Measurements from ENCODE around the gene CAPRIN1. TPM values are rescaled to one million over a fixed set of nuclear protein-coding genes. Genes with fewer than 3 reads are reported as not detected.

CAPRIN1 gene
- total RNA-seq, 1 experiment from 2014 or later: 1,470 TPM

- BruUV-seq (replicated peaks): no TSS peak
- no peak for TF ChIP-seq EZH2 (IDR thresholded peaks at IDR 0.05; ENCODE audit: borderline replicate concordance, low read depth, low read length, poor library complexity, severe bottlenecking)
- no peak for TF ChIP-seq CTCF (conservative IDR thresholded peaks at IDR 0.05; ENCODE audit: low read depth, low read length)
- no peaks in the 10 kb centered on the region for H3K27me3 ChIP-seq (replicated peaks; ENCODE audit: insufficient read depth, low read depth, low read length, poor library complexity)
- H3K9me3 ChIP-seq (ENCODE audit: low read depth, low read length, poor library complexity, severe bottlenecking): no peaks in the 10 kb centered on the region
- H3K36me3 ChIP-seq (ENCODE audit: insufficient read depth, low read length, poor library complexity, severe bottlenecking): peaks cover 97% of the 10 kb centered on the region
- H3K4me3 ChIP-seq (ENCODE audit: low read depth, low read length, poor library complexity, severe bottlenecking): no peak overlapping the region
- ChIA-PET POLR2A (ENCODE audit: low non-redundant PET) (no interaction called here), CTCF (no interaction called here)
- DNase-seq (ENCODE audit: low spot score): no peak
- H3K4me1 ChIP-seq (ENCODE audit: insufficient read depth, low read length, poor library complexity, severe bottlenecking): no peaks in the 10 kb centered on the region
- intact Hi-C loops (cut with micrococcal nuclease; ENCODE audit: unreplicated experiment): no loop called here
- H3K27ac ChIP-seq (ENCODE audit: low read depth, low read length, poor library complexity, severe bottlenecking): no peak overlapping the region
Observed at GRCh38 chr11:34128824-34129223, 77.3 kb downstream of the CAPRIN1 start.

GRCh38 chr11:34132261-34132965 is 80.9 kb downstream of the CAPRIN1 start:
- H3K27me3 ChIP-seq (replicated peaks; ENCODE audit: insufficient read depth, low read depth, low read length, poor library complexity): no peaks in the 10 kb centered on the region
- CTCF ChIA-PET: no interaction called here
- no TSS peak for BruUV-seq (replicated peaks)
- TF ChIP-seq CTCF (conservative IDR thresholded peaks at IDR 0.05; ENCODE audit: low read depth, low read length) (no peak), EZH2 (IDR thresholded peaks at IDR 0.05; ENCODE audit: borderline replicate concordance, low read depth, low read length, poor library complexity, severe bottlenecking) (no peak)
- intact Hi-C loops (cut with micrococcal nuclease; ENCODE audit: unreplicated experiment): no loop called here
- peaks cover 95% of the 10 kb centered on the region for H3K36me3 ChIP-seq (ENCODE audit: insufficient read depth, low read length, poor library complexity, severe bottlenecking)
- no peak overlapping the region for H3K27ac ChIP-seq (ENCODE audit: low read depth, low read length, poor library complexity, severe bottlenecking)
- POLR2A ChIA-PET (ENCODE audit: low non-redundant PET): no interaction called here
- no peak for DNase-seq (ENCODE audit: low spot score)
- H3K4me1 ChIP-seq (ENCODE audit: insufficient read depth, low read length, poor library complexity, severe bottlenecking): no peaks in the 10 kb centered on the region
- no peaks in the 10 kb centered on the region for H3K9me3 ChIP-seq (ENCODE audit: low read depth, low read length, poor library complexity, severe bottlenecking)
- no peak overlapping the region for H3K4me3 ChIP-seq (ENCODE audit: low read depth, low read length, poor library complexity, severe bottlenecking)

GRCh38 chr11:34134765-34135164 is 83.2 kb downstream of the CAPRIN1 start:
- ChIA-PET POLR2A (ENCODE audit: low non-redundant PET) (no interaction called here), CTCF (no interaction called here)
- H3K4me3 ChIP-seq (ENCODE audit: low read depth, low read length, poor library complexity, severe bottlenecking): no peak overlapping the region
- no peaks in the 10 kb centered on the region for H3K9me3 ChIP-seq (ENCODE audit: low read depth, low read length, poor library complexity, severe bottlenecking)
- H3K4me1 ChIP-seq (ENCODE audit: insufficient read depth, low read length, poor library complexity, severe bottlenecking): no peaks in the 10 kb centered on the region
- H3K27ac ChIP-seq (ENCODE audit: low read depth, low read length, poor library complexity, severe bottlenecking): no peak overlapping the region
- no peak for TF ChIP-seq EZH2 (IDR thresholded peaks at IDR 0.05; ENCODE audit: borderline replicate concordance, low read depth, low read length, poor library complexity, severe bottlenecking)
- TF ChIP-seq CTCF (conservative IDR thresholded peaks at IDR 0.05; ENCODE audit: low read depth, low read length): no peak
- no TSS peak for BruUV-seq (replicated peaks)
- intact Hi-C loops (cut with micrococcal nuclease; ENCODE audit: unreplicated experiment): no loop called here
- peaks cover 97% of the 10 kb centered on the region for H3K36me3 ChIP-seq (ENCODE audit: insufficient read depth, low read length, poor library complexity, severe bottlenecking)
- DNase-seq (ENCODE audit: low spot score): no peak
- no peaks in the 10 kb centered on the region for H3K27me3 ChIP-seq (replicated peaks; ENCODE audit: insufficient read depth, low read depth, low read length, poor library complexity)
